OCI-LY7 (cell line): ENCODE data around the gene GRIN2C.

Experiments used
- EZH2phosphoT487 ChIP-seq: fragments of 200-600 bp; sonication (generic); IDR thresholded peaks from 2 replicates; pipeline ENCODE4 v1.6.1; 2018; ENCODE audit warnings: low read depth, borderline replicate concordance, mild to moderate bottlenecking, mixed run types, antibody characterized with exemption, low read length, moderate library complexity, mixed read lengths
- TF ChIP-seq, protein P1 (sequence below): fragments of 200-600 bp; sonication (generic); conservative IDR thresholded peaks from 2 replicates; pipeline ENCODE4 v1.5.1; 2014; ENCODE audit warnings: mild to moderate bottlenecking, antibody characterized with exemption, low read length, moderate library complexity, mixed read lengths

DNA sequence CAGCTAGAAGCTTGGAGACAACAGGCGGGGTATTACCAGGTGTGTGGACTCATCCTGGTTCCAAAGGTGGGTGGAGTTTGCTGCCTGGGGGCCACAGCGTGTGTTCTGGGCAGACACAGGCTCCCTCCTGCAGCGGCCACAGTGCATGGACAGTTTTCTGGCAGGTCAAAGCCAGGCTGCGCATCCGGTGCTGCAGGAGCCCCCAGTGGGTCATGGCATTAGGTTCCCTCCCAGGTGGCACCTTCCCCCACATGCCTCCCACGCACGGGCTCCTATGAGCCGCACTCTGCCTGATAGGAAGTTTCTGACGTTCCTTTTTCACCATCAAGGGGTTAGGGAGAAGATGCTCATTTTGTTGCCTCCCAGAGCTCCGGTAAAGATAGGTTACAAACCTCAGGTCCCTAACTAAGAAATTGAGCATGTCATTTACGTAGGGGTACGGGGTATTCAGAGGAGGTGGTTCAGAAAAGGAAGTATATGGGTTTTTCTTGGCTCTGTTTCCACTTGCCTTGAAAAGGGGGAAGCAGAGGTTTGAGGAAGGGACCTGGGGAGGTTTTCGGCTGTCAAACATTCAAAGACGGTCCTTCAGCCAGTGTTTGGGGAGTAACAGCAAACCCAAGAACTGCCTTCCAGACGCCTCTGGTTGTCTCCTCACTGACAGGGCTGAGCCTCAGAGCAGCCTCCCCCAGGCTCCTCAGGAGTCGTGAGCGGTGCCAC, 50.8 kb downstream of the GRIN2C start:
- TF ChIP-seq, protein P1, sequence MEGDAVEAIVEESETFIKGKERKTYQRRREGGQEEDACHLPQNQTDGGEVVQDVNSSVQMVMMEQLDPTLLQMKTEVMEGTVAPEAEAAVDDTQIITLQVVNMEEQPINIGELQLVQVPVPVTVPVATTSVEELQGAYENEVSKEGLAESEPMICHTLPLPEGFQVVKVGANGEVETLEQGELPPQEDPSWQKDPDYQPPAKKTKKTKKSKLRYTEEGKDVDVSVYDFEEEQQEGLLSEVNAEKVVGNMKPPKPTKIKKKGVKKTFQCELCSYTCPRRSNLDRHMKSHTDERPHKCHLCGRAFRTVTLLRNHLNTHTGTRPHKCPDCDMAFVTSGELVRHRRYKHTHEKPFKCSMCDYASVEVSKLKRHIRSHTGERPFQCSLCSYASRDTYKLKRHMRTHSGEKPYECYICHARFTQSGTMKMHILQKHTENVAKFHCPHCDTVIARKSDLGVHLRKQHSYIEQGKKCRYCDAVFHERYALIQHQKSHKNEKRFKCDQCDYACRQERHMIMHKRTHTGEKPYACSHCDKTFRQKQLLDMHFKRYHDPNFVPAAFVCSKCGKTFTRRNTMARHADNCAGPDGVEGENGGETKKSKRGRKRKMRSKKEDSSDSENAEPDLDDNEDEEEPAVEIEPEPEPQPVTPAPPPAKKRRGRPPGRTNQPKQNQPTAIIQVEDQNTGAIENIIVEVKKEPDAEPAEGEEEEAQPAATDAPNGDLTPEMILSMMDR: no peak
- TF ChIP-seq EZH2phosphoT487: no peak
